GOT3 (cell line): ENCODE results near the gene IER2.
"Not testable (repeated sequence)": the region's sequence is repeated elsewhere in the genome, so short reads cannot be mapped to it uniquely, and the experiment has no call there.

Experiments
- DNase-seq: peaks from one replicate; lab custom pipeline; 2025; ENCODE audit warnings: mixed read lengths; lab: John Stamatoyannopoulos, UW

Gene IER2

DNA sequence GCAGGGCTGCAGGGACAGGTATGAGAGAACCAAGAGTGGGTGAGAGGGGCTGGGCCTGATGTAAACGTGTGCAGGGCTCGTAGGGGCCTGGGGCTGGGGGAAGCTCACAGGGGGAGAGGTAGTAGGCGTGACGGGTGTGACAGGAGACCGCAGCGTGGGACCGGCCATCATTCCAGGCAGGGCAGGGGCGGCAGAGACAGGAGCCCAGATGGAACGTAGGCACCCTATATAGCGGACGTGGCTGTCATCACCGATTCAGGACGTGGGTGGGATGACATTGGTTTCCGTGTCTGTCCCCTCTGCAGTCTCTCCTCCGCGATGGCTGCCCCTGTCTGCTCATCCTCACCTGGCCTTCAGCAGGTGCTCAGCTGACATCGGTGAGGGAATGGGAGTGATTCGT lies 48.4 kb downstream of the IER2 start:
- no peak for DNase-seq

DNA sequence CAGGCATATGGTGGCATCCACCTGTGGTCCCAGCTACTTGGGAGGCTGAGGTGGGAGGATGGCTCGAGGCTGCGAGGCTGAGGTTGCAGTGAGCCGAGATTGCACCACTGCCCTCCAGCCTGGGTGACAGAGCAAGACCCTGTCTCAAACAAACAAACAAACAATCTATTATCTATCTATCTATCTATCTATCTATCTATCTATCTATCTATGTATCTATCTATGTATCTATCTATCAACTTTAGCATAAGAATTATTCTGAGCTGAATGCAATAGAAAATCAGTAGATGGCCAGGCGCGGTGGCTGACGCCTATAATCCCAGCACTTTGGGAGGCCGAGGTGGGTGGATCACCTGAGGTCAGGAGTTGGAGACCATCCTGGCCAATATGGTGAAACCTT lies 51.9 kb downstream of the IER2 start:
- not testable (repeated sequence) for DNase-seq
